Thyroid gland (tissue), 4 donors: ENCODE data around the gene ZBTB42.

ENCODE experiments used
- CTCF ChIP-seq, 6 experiments: fragments of 200-600 bp in 3 of 6; fragments of 450-650 bp in 3 of 6; sonication (generic) in 3 of 6; IDR thresholded peaks; one replicate each; pipeline ENCODE4 v1.5.1; 2016 to 2019; ENCODE audit warnings: antibody characterized with exemption in 6 of 6, mild to moderate bottlenecking in 2 of 6, inconsistent platforms in 1 of 6, moderate library complexity in 1 of 6
- POLR2A ChIP-seq, 2 donors: fragments of 450-650 bp; IDR thresholded peaks; one replicate each; pipeline ENCODE4 v1.6.1; 2017; ENCODE audit warnings: antibody characterized with exemption in 2 of 2, mild to moderate bottlenecking in 2 of 2, moderate library complexity in 1 of 2

- TF ChIP-seq POLR2A (IDR thresholded peaks at IDR 0.05) (no peak), CTCF (IDR thresholded peaks at IDR 0.05) (no peak)
These were observed 6.8 kb upstream of the ZBTB42 start for GRCh38 chr14:104794099-104794498.
